GM21526 (cell line): ENCODE results near the gene PANX2.
A peak's percentile ranks its signal among the peaks of the same experiment; 100 is the strongest.
"Not testable (repeated sequence)": the region's sequence is repeated elsewhere in the genome, so short reads cannot be mapped to it uniquely, and the experiment has no call there.

Source experiments
- ATAC-seq: cut with Tn5 transposase; IDR thresholded peaks from one replicate; pipeline ENCODE4 v1.9.1; 2021; ENCODE audit warnings: moderate library complexity; ENCODE audit not compliant: unreplicated experiment, low FRiP score

The PANX2 gene

GRCh38 chr22:50197000-50197800, 26.7 kb downstream of the PANX2 start:
- ATAC-seq, result no peak

- no peak for ATAC-seq
These were observed 27.5 kb downstream of the PANX2 start for GRCh38 chr22:50197856-50198623.

- ATAC-seq, result no peak
These were observed 28.1 kb downstream of the PANX2 start for GRCh38 chr22:50198624-50199017.

GRCh38 chr22:50199251-50199721, 28.8 kb downstream of the PANX2 start:
- no peak for ATAC-seq

GRCh38 chr22:50199829-50200460, 29.4 kb downstream of the PANX2 start:
- no peak for ATAC-seq

GRCh38 chr22:50200461-50201190, 30.1 kb downstream of the PANX2 start, which contains the start of gene SELENOO:
SELENOO (plus strand) TSS chr22:50201011; CDS start chr22:50201037, 26 bp downstream.
- ATAC-seq, result peak; percentile 48

- ATAC-seq, result peak; percentile 21
These were observed 30.9 kb downstream of the PANX2 start for GRCh38 chr22:50201191-50202129.

- no peak for ATAC-seq
These were observed 31.7 kb downstream of the PANX2 start for GRCh38 chr22:50202130-50202666.

GRCh38 chr22:50203288-50203687, 32.8 kb downstream of the PANX2 start:
- no peak for ATAC-seq

- ATAC-seq, result no peak
These were observed 34.0 kb downstream of the PANX2 start for GRCh38 chr22:50204571-50204970.

- not testable (repeated sequence) for ATAC-seq
These were observed 34.5 kb downstream of the PANX2 start for GRCh38 chr22:50204998-50205397.

- ATAC-seq, result no peak
These were observed 35.4 kb downstream of the PANX2 start for GRCh38 chr22:50205781-50206569.

- ATAC-seq, result no peak
These were observed 36.1 kb downstream of the PANX2 start for GRCh38 chr22:50206599-50206998.

- no peak for ATAC-seq
These were observed 37.0 kb downstream of the PANX2 start for GRCh38 chr22:50207383-50208140.

GRCh38 chr22:50208430-50208938, 38.0 kb downstream of the PANX2 start:
- no peak for ATAC-seq

- ATAC-seq, result no peak
These were observed 38.7 kb downstream of the PANX2 start for GRCh38 chr22:50208939-50209892.
